GM18505 (cell line): ENCODE data around the gene VPS13D.
"Not testable (repeated sequence)": the region's sequence is repeated elsewhere in the genome, so short reads cannot be mapped to it uniquely, and the experiment has no call there.

Experiments used
- ATAC-seq: cut with Tn5 transposase; IDR thresholded peaks from one replicate; pipeline ENCODE4 v1.9.1; 2021; ENCODE audit not compliant: unreplicated experiment
- POLR2A ChIP-seq: IDR thresholded peaks from 4 replicates; pipeline ENCODE4 v1.6.1; 2011; ENCODE audit warnings: borderline replicate concordance; ENCODE audit not compliant: insufficient read depth, insufficient read length; ENCODE audit errors: extremely low read depth

The VPS13D gene

GRCh38 chr1:12300706-12301105 lies 70.9 kb downstream of the VPS13D start:
- no peak for TF ChIP-seq POLR2A
- ATAC-seq, result no peak

DNA sequence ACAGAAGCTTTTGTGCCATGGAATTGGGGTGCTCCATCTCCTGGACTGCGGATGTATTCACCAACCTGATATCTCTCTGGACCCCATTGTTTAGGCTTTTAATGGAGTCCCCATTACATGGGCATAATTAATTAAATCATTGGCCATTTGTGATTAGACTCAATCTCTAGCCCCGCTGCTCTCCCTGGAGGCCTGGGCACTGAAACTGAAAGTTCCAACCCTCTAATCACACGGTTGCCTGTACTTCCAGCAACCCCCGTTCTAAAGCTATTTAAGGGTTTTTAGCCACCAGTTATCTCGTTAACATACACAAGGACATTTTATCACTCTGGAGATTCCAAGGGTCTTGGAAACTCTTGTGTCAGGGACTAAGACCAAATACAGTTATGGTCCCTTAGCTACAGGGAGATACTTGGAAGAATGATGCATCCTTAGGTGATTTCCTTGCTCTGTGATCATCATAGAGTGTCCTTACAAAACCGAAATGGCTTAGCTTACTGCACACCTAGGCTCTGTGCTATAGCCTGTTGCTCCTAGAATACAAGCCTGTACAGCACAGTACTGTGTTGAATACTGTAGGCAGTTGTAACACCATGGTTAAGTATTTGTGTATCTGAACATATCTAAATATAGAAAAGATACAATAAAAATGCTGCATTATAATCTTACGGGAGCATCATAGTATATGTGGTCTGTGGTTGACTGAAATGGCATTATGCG lies 71.8 kb downstream of the VPS13D start:
- no peak for ATAC-seq
- TF ChIP-seq POLR2A, result no peak

GRCh38 chr1:12302798-12303447 lies 73.1 kb downstream of the VPS13D start:
- ATAC-seq, result no peak
- TF ChIP-seq POLR2A, result no peak

DNA sequence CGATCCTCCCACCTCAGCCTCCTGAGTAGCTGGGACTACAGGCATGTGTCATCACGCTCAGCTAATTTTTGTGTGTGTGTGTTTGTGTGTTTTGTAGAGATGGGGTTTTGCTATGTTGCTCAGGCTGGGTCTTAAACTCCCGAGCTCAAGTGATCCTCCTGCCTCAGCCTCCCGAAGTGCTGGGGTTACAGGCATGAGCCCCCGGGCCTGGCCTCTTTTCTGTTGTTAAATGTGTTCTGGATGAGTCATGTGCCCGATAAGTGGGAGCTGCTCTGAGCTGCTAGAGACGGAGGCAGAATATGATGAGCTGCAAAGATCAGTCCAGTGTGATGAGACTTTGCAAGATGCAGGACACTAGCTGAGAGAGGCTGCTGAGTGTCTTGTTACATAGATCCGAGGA lies 75.5 kb downstream of the VPS13D start:
- no peak for ATAC-seq
- TF ChIP-seq POLR2A, result no peak

DNA sequence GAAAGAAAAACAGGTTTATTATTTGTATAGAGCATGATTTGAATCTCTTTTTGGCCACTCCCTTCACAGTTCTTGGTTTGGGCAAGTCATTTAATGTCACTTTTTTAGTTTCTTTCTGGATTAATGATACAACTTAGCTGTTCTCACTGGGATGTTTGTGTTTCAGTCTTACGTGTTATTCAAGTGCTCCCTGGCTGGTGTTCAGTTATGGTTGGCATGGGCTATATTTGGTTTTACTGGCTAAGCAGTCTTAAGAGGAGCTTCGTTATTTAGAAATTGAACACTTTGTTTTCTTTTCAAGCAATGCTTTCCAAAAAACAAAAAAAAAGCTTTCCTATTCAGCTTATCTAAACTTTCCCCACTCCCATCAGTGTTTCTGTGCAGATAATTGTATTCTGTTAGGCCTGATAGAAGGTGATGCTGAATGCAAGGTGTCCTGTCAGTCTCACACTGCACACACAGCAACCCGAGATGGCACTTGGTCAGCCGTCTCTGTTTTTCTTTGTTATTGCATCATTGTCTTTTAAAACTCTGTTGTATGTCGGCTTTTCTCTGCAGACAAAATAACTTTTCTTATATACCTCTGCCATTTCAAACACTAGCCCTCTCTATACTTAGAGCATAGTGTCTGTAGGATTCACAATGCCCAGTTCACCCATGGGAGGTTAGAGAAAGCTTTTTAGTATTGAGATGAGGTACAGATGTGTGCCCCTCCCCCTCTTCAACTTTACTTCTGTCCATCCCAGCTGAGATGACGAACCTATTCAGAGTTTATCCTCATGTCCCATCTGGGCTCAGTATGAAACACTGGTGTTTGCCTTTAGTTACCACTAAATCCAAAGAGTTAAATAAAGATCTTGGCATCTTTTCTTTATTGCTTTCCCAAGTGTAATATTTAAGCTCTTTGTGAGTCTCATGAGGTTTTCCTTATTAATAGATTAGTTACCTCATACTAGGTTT lies 80.2 kb downstream of the VPS13D start:
- no peak for ATAC-seq
- no peak for TF ChIP-seq POLR2A

- no peak for ATAC-seq
- no peak for TF ChIP-seq POLR2A
Observed at GRCh38 chr1:12314333-12314903, 84.6 kb downstream of the VPS13D start.

DNA sequence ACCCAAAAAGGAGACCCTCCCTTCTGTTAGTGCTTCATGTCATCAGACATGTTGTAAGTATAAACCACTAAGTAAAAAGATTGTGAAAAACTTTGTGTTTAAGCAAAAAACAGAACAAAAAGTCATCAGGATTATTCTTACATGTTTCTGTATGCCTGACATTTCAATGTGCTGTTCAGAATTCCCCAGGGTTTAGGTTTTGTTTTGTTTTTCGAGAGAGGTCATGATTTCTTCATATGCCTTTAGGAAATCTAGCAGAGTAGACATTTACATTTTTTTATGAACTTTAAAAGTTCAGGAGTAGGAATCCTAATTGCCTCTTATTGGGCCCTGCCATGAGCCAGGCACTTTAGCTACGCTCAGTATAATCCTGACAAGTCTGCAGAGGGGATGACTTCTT lies 85.3 kb downstream of the VPS13D start:
- TF ChIP-seq POLR2A, result no peak

GRCh38 chr1:12316331-12316730 lies 86.5 kb downstream of the VPS13D start:
- no peak for ATAC-seq
- TF ChIP-seq POLR2A, result no peak

More for the DNA sequence above, 85.3 kb downstream of the VPS13D start:
- no peak for ATAC-seq

DNA sequence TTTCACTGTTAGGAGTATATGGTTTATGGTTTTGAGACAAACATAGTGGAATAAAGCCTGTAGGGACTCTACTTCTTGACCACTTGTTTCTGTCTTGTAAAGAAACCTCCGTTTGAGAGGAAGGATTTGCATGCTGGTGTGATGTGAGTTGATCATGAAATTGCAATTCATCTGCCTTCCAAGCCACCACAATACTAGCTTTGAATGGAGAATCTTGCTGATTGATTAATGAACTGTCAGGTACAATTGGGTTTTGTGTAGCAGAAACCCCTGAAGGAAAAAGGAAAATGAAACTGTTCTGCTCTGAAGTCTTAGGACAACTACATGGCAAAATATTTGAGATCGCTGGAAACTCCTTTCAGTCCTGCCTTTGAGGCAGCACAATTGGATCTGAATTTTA lies 90.7 kb downstream of the VPS13D start:
- no peak for ATAC-seq
- no peak for TF ChIP-seq POLR2A

DNA sequence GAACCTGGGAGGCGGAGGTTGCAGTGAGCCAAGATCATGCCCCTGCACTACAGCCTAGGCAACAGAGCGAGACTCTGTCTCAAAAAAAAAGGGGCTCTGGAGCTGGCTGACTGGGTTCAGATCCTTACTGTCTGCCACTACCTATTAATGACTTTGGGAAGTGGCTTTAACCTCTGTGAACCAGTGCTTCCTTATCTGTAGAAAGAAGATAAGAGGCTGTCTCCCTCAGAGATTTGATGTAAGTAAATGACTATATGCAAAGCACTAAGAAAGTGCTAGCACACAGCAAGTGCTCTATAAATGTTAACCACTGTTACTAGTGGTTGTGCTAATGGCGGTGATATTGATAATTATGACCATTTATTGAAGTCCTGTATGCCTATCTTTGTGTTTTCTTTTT lies 94.6 kb downstream of the VPS13D start:
- TF ChIP-seq POLR2A, result no peak
- no peak for ATAC-seq

- ATAC-seq, result not testable (repeated sequence)
Observed at GRCh38 chr1:12324973-12325372, 95.1 kb downstream of the VPS13D start.

GRCh38 chr1:12326986-12327385 lies 97.2 kb downstream of the VPS13D start:
- no peak for ATAC-seq
- no peak for TF ChIP-seq POLR2A

GRCh38 chr1:12327566-12327965 lies 97.7 kb downstream of the VPS13D start:
- no peak for TF ChIP-seq POLR2A
- ATAC-seq, result no peak
